Measurements from ENCODE around the gene ITGAX. TPM values are rescaled to one million over a fixed set of nuclear protein-coding genes. Genes with fewer than 3 reads are reported as not detected.

ITGAX gene
- total RNA-seq, 1 donor from 2014 or later, result not detected

GRCh38 chr16:31423801-31424200, 68.8 kb downstream of the ITGAX start:
- H3K4me3 Mint-ChIP-seq, result no peak overlapping the region
- no peak for TF ChIP-seq CTCF (IDR thresholded peaks at IDR 0.05; ENCODE audit: unreplicated experiment)
- no peaks in the 10 kb centered on the region for H3K9me3 Mint-ChIP-seq
- no peak overlapping the region for H3K27ac Mint-ChIP-seq
- H3K27me3 Mint-ChIP-seq (ENCODE audit: low read depth), result peaks cover 53% of the 10 kb centered on the region
- no peaks in the 10 kb centered on the region for H3K36me3 Mint-ChIP-seq
- no peaks in the 10 kb centered on the region for H3K4me1 Mint-ChIP-seq
- DNase-seq (ENCODE audit: low spot score in 2 of 2, unreplicated experiment in 2 of 2), result no peak

GRCh38 chr16:31427441-31428278, 72.7 kb downstream of the ITGAX start:
- Mint-ChIP-seq H3K9me3 (no peaks in the 10 kb centered on the region), H3K27ac (no peak overlapping the region), H3K4me3 (no peak overlapping the region), H3K27me3 (ENCODE audit: low read depth) (peaks cover 44% of the 10 kb centered on the region), H3K36me3 (no peaks in the 10 kb centered on the region), H3K4me1 (no peaks in the 10 kb centered on the region)
- no peak for TF ChIP-seq CTCF (IDR thresholded peaks at IDR 0.05; ENCODE audit: unreplicated experiment)
- no peak for DNase-seq (ENCODE audit: low spot score in 2 of 2, unreplicated experiment in 2 of 2)

- Mint-ChIP-seq H3K4me3 (no peak within 1 kb of the TSS), H3K27me3 (ENCODE audit: low read depth) (peaks cover 38% of the 10 kb centered on the region), H3K9me3 (no peaks in the 10 kb centered on the region), H3K36me3 (no peaks in the 10 kb centered on the region), H3K4me1 (no peaks in the 10 kb centered on the region), H3K27ac (no peak within 1 kb of the TSS)
- DNase-seq (ENCODE audit: low spot score in 2 of 2, unreplicated experiment in 2 of 2), result no peak
- no peak for TF ChIP-seq CTCF (IDR thresholded peaks at IDR 0.05; ENCODE audit: unreplicated experiment)
Measured at GRCh38 chr16:31428279-31428597, 73.3 kb downstream of the ITGAX start, which contains the start of gene COX6A2. TSS of gene COX6A2 (minus strand) at chr16:31428360. CDS start at chr16:31428325, 35 bp downstream.

GRCh38 chr16:31428638-31429247, 73.8 kb downstream of the ITGAX start:
- DNase-seq (ENCODE audit: low spot score in 2 of 2, unreplicated experiment in 2 of 2), result no peak
- Mint-ChIP-seq H3K4me1 (no peaks in the 10 kb centered on the region), H3K9me3 (no peaks in the 10 kb centered on the region), H3K27me3 (ENCODE audit: low read depth) (peaks cover 33% of the 10 kb centered on the region), H3K27ac (no peak overlapping the region), H3K36me3 (no peaks in the 10 kb centered on the region), H3K4me3 (no peak overlapping the region)
- TF ChIP-seq CTCF (IDR thresholded peaks at IDR 0.05; ENCODE audit: unreplicated experiment), result no peak

- no peak for TF ChIP-seq CTCF (IDR thresholded peaks at IDR 0.05; ENCODE audit: unreplicated experiment)
- Mint-ChIP-seq H3K27ac (no peak overlapping the region), H3K4me3 (no peak overlapping the region), H3K9me3 (no peaks in the 10 kb centered on the region), H3K36me3 (no peaks in the 10 kb centered on the region), H3K27me3 (ENCODE audit: low read depth) (peaks cover 27% of the 10 kb centered on the region), H3K4me1 (no peaks in the 10 kb centered on the region)
- DNase-seq (ENCODE audit: low spot score in 2 of 2, unreplicated experiment in 2 of 2), result no peak
Measured at GRCh38 chr16:31429314-31429713, 74.3 kb downstream of the ITGAX start.
